GM21360 (cell line): ENCODE results near the gene MCF2L2.

Experiments
- ATAC-seq: cut with Tn5 transposase; IDR thresholded peaks from one replicate; pipeline ENCODE4 v1.9.1; 2021; ENCODE audit warnings: mild to moderate bottlenecking, moderate library complexity; ENCODE audit not compliant: unreplicated experiment

The MCF2L2 gene

DNA sequence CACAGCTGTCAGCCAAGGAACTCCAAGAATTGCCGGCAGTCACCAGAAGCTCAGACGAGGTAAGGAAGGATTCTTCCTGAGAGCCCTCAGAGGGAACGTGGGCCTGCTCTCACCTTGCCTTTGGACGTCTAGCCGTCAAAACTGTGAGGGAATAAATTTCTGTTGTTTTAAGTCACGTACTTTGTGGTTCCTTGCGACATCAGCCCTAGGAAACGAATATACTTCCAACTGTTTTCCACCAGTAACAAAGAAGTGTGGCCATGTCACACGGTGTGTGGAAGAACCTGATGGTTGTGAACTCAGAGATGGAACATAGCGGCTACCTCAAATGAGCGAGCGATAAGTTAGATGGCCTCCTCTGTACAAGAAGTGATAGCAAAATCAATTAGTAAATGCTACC is 216.3 kb downstream of the MCF2L2 start:
- ATAC-seq = no peak

GRCh38 chr3:183211352-183211751 is 217.1 kb downstream of the MCF2L2 start:
- no peak for ATAC-seq

- no peak for ATAC-seq
Observed at GRCh38 chr3:183210862-183211341, 217.5 kb downstream of the MCF2L2 start.

- no peak for ATAC-seq
Observed at GRCh38 chr3:183210341-183210740, 218.1 kb downstream of the MCF2L2 start.

DNA sequence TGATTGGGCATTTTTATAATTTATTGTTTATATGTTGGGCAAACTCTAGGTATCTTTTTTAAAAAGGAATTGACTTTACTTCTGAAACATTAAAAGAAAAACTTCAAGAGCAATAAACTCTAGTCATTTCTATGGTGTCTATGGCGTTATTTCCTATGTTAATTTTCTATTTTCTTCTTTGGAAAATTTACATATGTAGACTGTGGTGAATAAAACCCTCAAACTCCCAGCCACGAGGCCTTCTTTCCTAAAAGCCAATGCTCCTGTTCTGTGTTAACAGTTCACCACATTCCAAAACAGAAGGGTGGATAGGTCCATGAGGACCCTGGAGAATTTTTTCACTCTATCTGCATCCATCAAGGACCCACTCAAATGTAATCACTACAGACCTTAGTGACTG is 219.6 kb downstream of the MCF2L2 start:
- ATAC-seq = no peak

GRCh38 chr3:183208260-183208659 is 220.2 kb downstream of the MCF2L2 start:
- no peak for ATAC-seq

- no peak for ATAC-seq
Observed at GRCh38 chr3:183203670-183204069, 224.7 kb downstream of the MCF2L2 start.

- no peak for ATAC-seq
Observed at GRCh38 chr3:183202004-183202722, 226.3 kb downstream of the MCF2L2 start.

GRCh38 chr3:183198939-183199338 is 229.5 kb downstream of the MCF2L2 start:
- ATAC-seq = no peak

DNA sequence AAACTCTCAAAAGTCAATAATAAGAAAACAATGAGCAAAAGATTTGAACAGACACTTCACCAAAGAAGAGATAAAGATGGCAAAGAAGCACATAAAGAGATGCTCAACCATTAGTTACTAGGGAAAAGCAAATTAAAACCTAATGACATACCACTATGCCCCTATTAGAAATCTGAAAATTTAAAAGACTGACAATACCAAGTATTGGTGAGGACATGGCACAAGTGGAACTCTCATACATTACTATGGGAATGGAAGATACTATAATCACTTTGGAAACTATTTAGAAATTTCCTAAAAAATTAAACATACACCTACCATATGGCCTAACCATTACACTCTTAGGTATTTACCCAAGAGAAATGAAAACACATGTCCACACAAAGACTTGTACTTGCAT is 230.7 kb downstream of the MCF2L2 start:
- no peak for ATAC-seq

- ATAC-seq = no peak
Observed at GRCh38 chr3:183195266-183195665, 233.2 kb downstream of the MCF2L2 start.

DNA sequence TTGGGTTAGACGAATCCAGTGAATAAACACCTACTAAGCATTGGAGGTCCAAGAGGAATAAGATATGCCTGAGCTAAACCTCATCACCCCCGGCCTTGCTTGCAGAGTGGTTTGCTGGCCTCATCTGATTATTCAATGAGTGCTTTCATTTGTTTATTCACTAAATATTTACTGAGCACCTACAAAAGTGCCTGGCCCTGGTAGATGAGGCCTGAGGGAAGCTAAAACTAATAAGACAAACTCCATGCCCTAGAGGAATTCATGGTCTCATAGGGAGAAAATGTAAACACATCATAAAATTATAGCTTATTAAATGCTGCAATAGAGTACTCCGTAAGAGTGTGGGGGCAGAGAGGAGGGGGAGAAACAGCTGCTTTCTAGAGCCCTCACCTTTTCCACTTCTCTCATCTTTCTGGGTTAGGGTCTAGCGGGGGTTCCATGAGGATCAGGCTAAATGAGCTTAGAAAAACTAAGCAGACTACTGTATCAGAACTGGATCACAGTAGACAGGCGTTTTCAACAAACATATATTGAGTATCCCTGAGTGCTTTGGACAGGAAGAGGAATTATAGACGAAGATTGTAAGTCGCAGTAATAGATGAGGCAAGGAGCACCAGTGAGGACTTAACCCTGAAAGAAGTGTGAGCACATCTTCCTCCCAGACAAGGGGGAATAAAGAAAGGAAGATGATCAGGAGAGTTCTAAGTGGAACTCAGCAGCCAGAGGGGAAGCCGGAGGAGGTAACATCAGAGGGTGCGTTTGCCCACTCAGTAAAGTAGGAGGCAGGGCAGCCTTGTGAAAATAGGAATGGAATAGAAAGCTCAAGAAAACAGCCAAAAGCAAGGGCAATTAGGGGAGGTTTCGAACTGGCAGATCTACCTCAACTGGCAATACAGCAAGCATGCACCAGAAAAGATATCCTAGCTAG is 234.4 kb downstream of the MCF2L2 start:
- ATAC-seq = no peak

GRCh38 chr3:183192650-183193300 is 235.6 kb downstream of the MCF2L2 start:
- no peak for ATAC-seq

GRCh38 chr3:183189641-183190040 is 238.8 kb downstream of the MCF2L2 start:
- ATAC-seq = no peak

- no peak for ATAC-seq
Observed at GRCh38 chr3:183188895-183189462, 239.4 kb downstream of the MCF2L2 start.

DNA sequence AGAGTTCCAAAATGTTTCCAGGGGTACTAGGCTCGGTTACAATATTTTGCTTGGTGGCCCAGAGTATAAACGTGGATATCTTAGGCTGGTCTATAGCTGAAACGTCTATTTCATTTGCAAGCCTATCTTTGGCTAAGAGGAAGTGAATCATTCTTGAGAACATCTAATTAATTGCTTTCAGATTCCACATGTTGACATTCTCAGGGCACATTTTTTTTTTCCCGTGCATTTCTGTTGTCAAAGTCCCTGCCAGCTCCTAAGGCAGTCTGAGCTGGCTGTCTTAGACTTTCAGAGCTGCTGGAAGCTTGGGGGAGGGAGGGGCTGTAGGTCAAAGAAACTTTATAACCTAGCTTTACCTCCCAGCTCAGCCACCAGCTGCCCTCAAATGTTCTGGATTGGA is 242.7 kb downstream of the MCF2L2 start:
- no peak for ATAC-seq

DNA sequence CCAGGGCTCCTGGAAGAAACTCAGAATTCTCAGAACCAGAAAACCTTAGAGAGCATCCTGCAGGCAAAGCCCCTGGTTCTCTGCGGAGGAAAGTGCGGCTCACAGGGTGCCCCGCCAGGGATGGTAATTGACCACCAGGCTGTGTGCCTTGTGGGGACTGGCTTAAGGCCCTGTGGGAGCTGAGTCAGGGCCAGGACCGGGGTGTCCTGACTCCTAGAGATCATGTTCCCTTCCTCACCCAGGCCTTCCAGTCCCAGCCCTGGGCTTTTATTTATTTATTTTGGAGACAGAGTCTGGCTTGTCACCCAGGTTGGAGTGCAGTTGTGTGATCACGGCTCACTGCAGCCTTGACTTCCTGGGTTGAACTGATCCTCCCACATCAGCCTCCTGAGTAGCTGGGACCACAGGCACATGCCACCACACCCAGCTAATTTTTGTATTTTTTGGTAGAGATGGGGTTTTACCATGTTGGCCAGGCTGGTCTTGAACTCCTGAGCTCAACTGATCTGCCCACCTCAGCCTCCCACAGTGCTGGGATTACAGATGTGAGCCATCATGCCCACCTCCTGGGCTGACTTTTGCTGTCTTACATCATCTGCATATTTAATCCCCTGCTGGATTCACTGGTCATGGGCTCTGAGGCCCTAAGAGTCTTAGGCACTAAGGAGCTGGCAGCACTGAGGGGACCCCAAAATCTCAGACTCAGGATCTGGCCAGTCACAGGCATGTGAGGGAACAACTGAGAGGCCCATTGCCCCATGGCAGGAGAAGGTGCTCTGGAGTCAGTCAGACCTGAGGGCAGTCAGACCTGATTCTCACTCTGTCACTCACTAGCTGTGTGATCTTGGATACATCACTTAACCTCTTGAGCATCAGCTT is 245.4 kb downstream of the MCF2L2 start:
- no peak for ATAC-seq

GRCh38 chr3:183182073-183182472 is 246.3 kb downstream of the MCF2L2 start:
- no peak for ATAC-seq

DNA sequence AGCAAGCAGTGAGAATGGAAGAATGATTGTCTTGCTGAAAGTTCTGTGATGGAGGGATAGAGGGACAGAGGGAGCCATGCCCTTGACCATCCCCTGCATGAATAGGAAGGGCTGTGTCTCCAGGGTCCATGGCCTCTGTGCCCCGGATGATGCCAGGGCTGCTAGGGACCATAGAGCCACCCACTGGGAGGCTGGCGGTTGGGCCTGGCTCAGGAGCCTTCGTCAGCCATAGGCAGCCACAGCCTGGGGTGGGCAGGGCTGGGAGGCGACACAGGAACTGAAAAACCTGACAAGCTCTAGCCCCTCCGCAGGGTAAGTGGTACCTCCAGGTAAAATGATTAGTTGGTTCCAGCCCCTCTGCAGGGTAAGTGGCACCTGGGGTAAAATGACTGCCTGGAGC is 246.8 kb downstream of the MCF2L2 start:
- ATAC-seq = no peak

DNA sequence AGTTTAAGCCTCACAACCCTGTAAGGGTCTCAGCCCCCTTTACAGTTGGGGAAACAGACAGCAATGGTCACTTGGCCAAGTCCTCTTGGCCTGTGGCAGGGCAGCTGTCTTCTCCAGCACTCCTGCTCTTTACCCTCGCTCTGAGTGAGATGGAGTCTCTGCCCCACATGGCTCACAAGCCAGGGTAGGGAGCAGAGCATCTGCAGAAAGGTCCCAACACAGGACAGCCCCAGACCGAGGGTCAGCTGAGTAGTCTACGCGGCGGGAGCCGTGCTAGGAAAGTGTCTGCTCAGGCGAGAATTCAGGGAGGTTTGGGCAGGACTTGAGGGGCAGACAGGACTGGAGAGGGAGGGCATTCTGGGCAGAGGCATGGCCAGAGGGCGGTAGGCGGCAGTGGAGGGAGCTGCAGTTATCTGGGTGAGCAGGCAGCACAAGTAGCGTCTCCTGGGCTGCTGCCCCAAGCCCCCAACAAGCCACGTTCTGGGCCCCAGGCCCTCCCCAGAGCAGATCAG is 247.6 kb downstream of the MCF2L2 start:
- no peak for ATAC-seq
